GM21515 (cell line): ENCODE measurements around the gene XXYLT1.
"Not testable (repeated sequence)": the region's sequence is repeated elsewhere in the genome, so short reads cannot be mapped to it uniquely, and the experiment has no call there.

Experiments
- ATAC-seq: cut with Tn5 transposase; IDR thresholded peaks from one replicate; pipeline ENCODE4 v1.9.1; 2021; ENCODE audit not compliant: unreplicated experiment

The XXYLT1 gene

GRCh38 chr3:195117978-195118581 is 152.9 kb downstream of the XXYLT1 start:
- ATAC-seq: no peak

- no peak for ATAC-seq
These were observed 154.4 kb downstream of the XXYLT1 start for GRCh38 chr3:195116407-195117185.

- ATAC-seq: no peak
These were observed 155.2 kb downstream of the XXYLT1 start for GRCh38 chr3:195115600-195116406.

- no peak for ATAC-seq
These were observed 156.0 kb downstream of the XXYLT1 start for GRCh38 chr3:195114786-195115599.

- ATAC-seq: no peak
These were observed 157.2 kb downstream of the XXYLT1 start for GRCh38 chr3:195113536-195114425.

- no peak for ATAC-seq
These were observed 157.9 kb downstream of the XXYLT1 start for GRCh38 chr3:195113048-195113447.

- ATAC-seq: no peak
These were observed 158.6 kb downstream of the XXYLT1 start for GRCh38 chr3:195112361-195112791.

GRCh38 chr3:195111766-195112165 is 159.2 kb downstream of the XXYLT1 start:
- no peak for ATAC-seq

GRCh38 chr3:195111319-195111705 is 159.6 kb downstream of the XXYLT1 start:
- ATAC-seq: no peak

GRCh38 chr3:195110647-195111318 is 160.2 kb downstream of the XXYLT1 start:
- ATAC-seq: no peak

GRCh38 chr3:195109098-195109657 is 161.8 kb downstream of the XXYLT1 start:
- ATAC-seq: no peak

- no peak for ATAC-seq
These were observed 163.4 kb downstream of the XXYLT1 start for GRCh38 chr3:195107593-195107992.

- ATAC-seq: not testable (repeated sequence)
These were observed 163.9 kb downstream of the XXYLT1 start for GRCh38 chr3:195107031-195107430.

GRCh38 chr3:195106418-195106906 is 164.5 kb downstream of the XXYLT1 start:
- no peak for ATAC-seq

GRCh38 chr3:195105841-195106417 is 165.0 kb downstream of the XXYLT1 start:
- no peak for ATAC-seq

- ATAC-seq: no peak
These were observed 165.6 kb downstream of the XXYLT1 start for GRCh38 chr3:195105389-195105788.

GRCh38 chr3:195104340-195104739 is 166.6 kb downstream of the XXYLT1 start:
- no peak for ATAC-seq

- no peak for ATAC-seq
These were observed 167.3 kb downstream of the XXYLT1 start for GRCh38 chr3:195103623-195104022.
